ENCODE data around the gene HSP90AA1. TPM values are rescaled to one million over a fixed set of nuclear protein-coding genes. Genes with fewer than 3 reads are reported as not detected.

HSP90AA1 gene
- polyA plus RNA-seq, 4 donors, result 169 to 513 (median 306) TPM

- H3K4me3 ChIP-seq (ENCODE audit: low read depth in 1 of 3, low read length in 3 of 3), result no peak overlapping the region
- no peak for FAIRE-seq
- WGBS, 3 donors, result 86 to 89% (median 88%) methylated on average over 10 of the region's 10 CpGs
Measured at GRCh38 chr14:102103062-102103695, 16.3 kb upstream of the HSP90AA1 start.

GRCh38 chr14:102097441-102098135 is 10.7 kb upstream of the HSP90AA1 start:
- Histone ChIP-seq H3K4me3 (ENCODE audit: low read depth in 1 of 3, low read length in 3 of 3) (no peak overlapping the region), H3K36me3 (ENCODE audit: control insufficient read depth in 3 of 3, insufficient read depth in 2 of 3, low read depth in 1 of 3, low read length in 3 of 3) (peaks cover 0 to 7% (median 0%) of the 10 kb centered on the region in 3 donors), H3K27me3 (ENCODE audit: control insufficient read depth in 3 of 3, insufficient read depth in 3 of 3, low read length in 3 of 3) (no peaks in the 10 kb centered on the region), H3K27ac (ENCODE audit: low read depth in 1 of 3, low read length in 2 of 3) (peak overlapping the region in 1 of 3 donors; percentile 6), H3K4me1 (ENCODE audit: control insufficient read depth in 3 of 3, insufficient read depth in 2 of 3, low read depth in 1 of 3, low read length in 2 of 3) (peaks cover 0 to 15% (median 0%) of the 10 kb centered on the region in 3 donors), H3K9me3 (ENCODE audit: control insufficient read depth in 2 of 2, insufficient read depth in 1 of 2, low read depth in 1 of 2, low read length in 1 of 2) (no peaks in the 10 kb centered on the region)
- FAIRE-seq, result no peak
- DNase-seq, result peak in 1 of 2 donors; percentile 44
- WGBS, 3 donors, result 34 to 61% (median 44%) methylated on average over 7 of the region's 7 CpGs

More at GRCh38 chr14:102103062-102103695, 16.3 kb upstream of the HSP90AA1 start:
- Histone ChIP-seq H3K27me3 (ENCODE audit: control insufficient read depth in 3 of 3, insufficient read depth in 3 of 3, low read length in 3 of 3) (no peaks in the 10 kb centered on the region), H3K27ac (ENCODE audit: low read depth in 1 of 3, low read length in 2 of 3) (no peak overlapping the region), H3K9me3 (ENCODE audit: control insufficient read depth in 2 of 2, insufficient read depth in 1 of 2, low read depth in 1 of 2, low read length in 1 of 2) (no peaks in the 10 kb centered on the region), H3K36me3 (ENCODE audit: control insufficient read depth in 3 of 3, insufficient read depth in 2 of 3, low read depth in 1 of 3, low read length in 3 of 3) (peaks cover 0 to 4% (median 0%) of the 10 kb centered on the region in 3 donors), H3K4me1 (ENCODE audit: control insufficient read depth in 3 of 3, insufficient read depth in 2 of 3, low read depth in 1 of 3, low read length in 2 of 3) (no peaks in the 10 kb centered on the region)
- DNase-seq, result no peak

GRCh38 chr14:102096569-102097188 is 9.8 kb upstream of the HSP90AA1 start:
- 35 to 38% (median 36%) methylated on average over 12 of the region's 12 CpGs for WGBS, 3 donors
- Histone ChIP-seq H3K27ac (ENCODE audit: low read depth in 1 of 3, low read length in 2 of 3) (no peak overlapping the region), H3K27me3 (ENCODE audit: control insufficient read depth in 3 of 3, insufficient read depth in 3 of 3, low read length in 3 of 3) (no peaks in the 10 kb centered on the region), H3K4me3 (ENCODE audit: low read depth in 1 of 3, low read length in 3 of 3) (no peak overlapping the region), H3K4me1 (ENCODE audit: control insufficient read depth in 3 of 3, insufficient read depth in 2 of 3, low read depth in 1 of 3, low read length in 2 of 3) (peaks cover 0 to 15% (median 0%) of the 10 kb centered on the region in 3 donors), H3K9me3 (ENCODE audit: control insufficient read depth in 2 of 2, insufficient read depth in 1 of 2, low read depth in 1 of 2, low read length in 1 of 2) (no peaks in the 10 kb centered on the region), H3K36me3 (ENCODE audit: control insufficient read depth in 3 of 3, insufficient read depth in 2 of 3, low read depth in 1 of 3, low read length in 3 of 3) (peaks cover 0 to 7% (median 0%) of the 10 kb centered on the region in 3 donors)
- DNase-seq, result peak; percentile 82 to 87
- no peak for FAIRE-seq

GRCh38 chr14:102095871-102096568 is 9.2 kb upstream of the HSP90AA1 start:
- FAIRE-seq, result no peak
- no peak overlapping the region for H3K27ac ChIP-seq (ENCODE audit: low read depth in 1 of 3, low read length in 2 of 3)
- no peaks in the 10 kb centered on the region for H3K27me3 ChIP-seq (ENCODE audit: control insufficient read depth in 3 of 3, insufficient read depth in 3 of 3, low read length in 3 of 3)
- no peaks in the 10 kb centered on the region for H3K9me3 ChIP-seq (ENCODE audit: control insufficient read depth in 2 of 2, insufficient read depth in 1 of 2, low read depth in 1 of 2, low read length in 1 of 2)
- peaks cover 0 to 15% (median 0%) of the 10 kb centered on the region in 3 donors for H3K4me1 ChIP-seq (ENCODE audit: control insufficient read depth in 3 of 3, insufficient read depth in 2 of 3, low read depth in 1 of 3, low read length in 2 of 3)
- 65 to 66% (median 65%) methylated on average over 8 of the region's 8 CpGs for WGBS, 3 donors
- no peak for DNase-seq
- H3K4me3 ChIP-seq (ENCODE audit: low read depth in 1 of 3, low read length in 3 of 3), result no peak overlapping the region
- H3K36me3 ChIP-seq (ENCODE audit: control insufficient read depth in 3 of 3, insufficient read depth in 2 of 3, low read depth in 1 of 3, low read length in 3 of 3), result peaks cover 0 to 3% (median 0%) of the 10 kb centered on the region in 3 donors

- WGBS, 3 donors, result 85 to 89% (median 85%) methylated on average over 5 to 6 of the region's 6 CpGs
- peaks cover 0 to 3% (median 0%) of the 10 kb centered on the region in 3 donors for H3K36me3 ChIP-seq (ENCODE audit: control insufficient read depth in 3 of 3, insufficient read depth in 2 of 3, low read depth in 1 of 3, low read length in 3 of 3)
- no peaks in the 10 kb centered on the region for H3K27me3 ChIP-seq (ENCODE audit: control insufficient read depth in 3 of 3, insufficient read depth in 3 of 3, low read length in 3 of 3)
- FAIRE-seq (no peak), DNase-seq (no peak)
- no peak overlapping the region for H3K4me3 ChIP-seq (ENCODE audit: low read depth in 1 of 3, low read length in 3 of 3)
- no peaks in the 10 kb centered on the region for H3K9me3 ChIP-seq (ENCODE audit: control insufficient read depth in 2 of 2, insufficient read depth in 1 of 2, low read depth in 1 of 2, low read length in 1 of 2)
- H3K4me1 ChIP-seq (ENCODE audit: control insufficient read depth in 3 of 3, insufficient read depth in 2 of 3, low read depth in 1 of 3, low read length in 2 of 3), result peaks cover 0 to 15% (median 0%) of the 10 kb centered on the region in 3 donors
- H3K27ac ChIP-seq (ENCODE audit: low read depth in 1 of 3, low read length in 2 of 3), result no peak overlapping the region
Measured at GRCh38 chr14:102095231-102095870, 8.5 kb upstream of the HSP90AA1 start.

GRCh38 chr14:102094101-102094500 is 7.3 kb upstream of the HSP90AA1 start:
- no peak for DNase-seq

GRCh38 chr14:102092806-102093205 is 6.0 kb upstream of the HSP90AA1 start:
- FAIRE-seq (no peak), DNase-seq (no peak)
- Histone ChIP-seq H3K27ac (ENCODE audit: low read depth in 1 of 3, low read length in 2 of 3) (no peak overlapping the region), H3K36me3 (ENCODE audit: control insufficient read depth in 3 of 3, insufficient read depth in 2 of 3, low read depth in 1 of 3, low read length in 3 of 3) (peaks cover 0 to 3% (median 0%) of the 10 kb centered on the region in 3 donors), H3K9me3 (ENCODE audit: control insufficient read depth in 2 of 2, insufficient read depth in 1 of 2, low read depth in 1 of 2, low read length in 1 of 2) (no peaks in the 10 kb centered on the region), H3K27me3 (ENCODE audit: control insufficient read depth in 3 of 3, insufficient read depth in 3 of 3, low read length in 3 of 3) (no peaks in the 10 kb centered on the region), H3K4me3 (ENCODE audit: low read depth in 1 of 3, low read length in 3 of 3) (no peak overlapping the region), H3K4me1 (ENCODE audit: control insufficient read depth in 3 of 3, insufficient read depth in 2 of 3, low read depth in 1 of 3, low read length in 2 of 3) (peaks cover 0 to 22% (median 1%) of the 10 kb centered on the region in 3 donors)
- WGBS, 3 donors, result 92 to 95% (median 94%) methylated on average over 10 of the region's 10 CpGs

More at GRCh38 chr14:102094101-102094500, 7.3 kb upstream of the HSP90AA1 start:
- FAIRE-seq, result no peak
- H3K36me3 ChIP-seq (ENCODE audit: control insufficient read depth in 3 of 3, insufficient read depth in 2 of 3, low read depth in 1 of 3, low read length in 3 of 3), result peaks cover 0 to 3% (median 0%) of the 10 kb centered on the region in 3 donors
- no peaks in the 10 kb centered on the region for H3K27me3 ChIP-seq (ENCODE audit: control insufficient read depth in 3 of 3, insufficient read depth in 3 of 3, low read length in 3 of 3)
- 55 to 59% (median 55%) methylated on average over 7 of the region's 7 CpGs for WGBS, 3 donors
- H3K9me3 ChIP-seq (ENCODE audit: control insufficient read depth in 2 of 2, insufficient read depth in 1 of 2, low read depth in 1 of 2, low read length in 1 of 2), result no peaks in the 10 kb centered on the region
- H3K27ac ChIP-seq (ENCODE audit: low read depth in 1 of 3, low read length in 2 of 3), result no peak overlapping the region
- no peak overlapping the region for H3K4me3 ChIP-seq (ENCODE audit: low read depth in 1 of 3, low read length in 3 of 3)
- peaks cover 0 to 15% (median 0%) of the 10 kb centered on the region in 3 donors for H3K4me1 ChIP-seq (ENCODE audit: control insufficient read depth in 3 of 3, insufficient read depth in 2 of 3, low read depth in 1 of 3, low read length in 2 of 3)

All from small intestine (tissue), 7 donors.